HFFc6 (cell line): ENCODE measurements around the gene CST5. TPM values are rescaled to one million over a fixed set of nuclear protein-coding genes. Genes with fewer than 3 reads are reported as not detected.

Experiments used
- DNase-seq: peaks from one replicate; pipeline ENCODE4 v3.0.0-alpha.2; 2018
- H3K27ac Mint-ChIP-seq: 2 replicates; pipeline ENCODE4 v1.8.0; 2020; ENCODE audit warnings: mild to moderate bottlenecking, mixed read lengths
- H3K27me3 Mint-ChIP-seq: 2 replicates; pipeline ENCODE4 v1.8.0; 2021; ENCODE audit warnings: mild to moderate bottlenecking, moderate library complexity, mixed read lengths; ENCODE audit not compliant: insufficient read depth
- H3K36me3 Mint-ChIP-seq: 2 replicates; pipeline ENCODE4 v1.8.0; 2021; ENCODE audit warnings: low read depth, mixed read lengths
- H3K4me1 Mint-ChIP-seq: 2 replicates; pipeline ENCODE4 v1.8.0; 2020; ENCODE audit warnings: low read depth, mixed read lengths
- H3K4me3 Mint-ChIP-seq: 2 replicates; pipeline ENCODE4 v1.8.0; 2020; ENCODE audit warnings: mild to moderate bottlenecking, moderate library complexity, mixed read lengths
- H3K9me3 Mint-ChIP-seq: 2 replicates; pipeline ENCODE4 v1.8.0; 2020; ENCODE audit warnings: mild to moderate bottlenecking, mixed read lengths
- CTCF ChIP-seq: fragments of 200-600 bp; sonication (generic); IDR thresholded peaks from 2 replicates; pipeline ENCODE4 v1.5.0; 2021; ENCODE audit warnings: antibody characterized with exemption, mild to moderate bottlenecking
- total RNA-seq, 6 experiments: library from RNA; stranded (reverse); fragmentation: NEBNext Ultra II Directional; extraction: Animal tissue kit (Norgen Biotek cat#: 25700); gene quantifications; 2 replicates in 1 of 6; 3 replicates in 5 of 6; pipeline ENCODE4 v1.2.3, GENCODE V29; 2021

Gene CST5
- total RNA-seq, 6 experiments from 2014 or later = not detected

GRCh38 chr20:23826541-23827021 is 53.0 kb downstream of the CST5 start, which contains the start of gene CST2:
CST2 (minus strand) TSS chr20:23826729; CDS start chr20:23826660, 69 bp downstream.
- TF ChIP-seq CTCF = no peak
- H3K4me1 Mint-ChIP-seq = peaks cover 16% of the 10 kb centered on the region
- no peak for DNase-seq
- H3K27me3 Mint-ChIP-seq = peaks cover 2% of the 10 kb centered on the region
- H3K27ac Mint-ChIP-seq = no peak within 1 kb of the TSS
- no peaks in the 10 kb centered on the region for H3K36me3 Mint-ChIP-seq
- no peak within 1 kb of the TSS for H3K4me3 Mint-ChIP-seq
- H3K9me3 Mint-ChIP-seq = no peaks in the 10 kb centered on the region; the same call in 1 of the 2 replicates

Other genes starting within 250 kb of the CST5 start
- gene CST3, start 241.8 kb downstream of the CST5 start, total RNA-seq = 100 to 1,000 TPM; 211 to 296 (median 234) TPM
- gene CST4, start 190.7 kb downstream of the CST5 start, total RNA-seq = not detected
- not detected for gene CST1, start 128.8 kb downstream of the CST5 start, total RNA-seq
- gene CST2, start 53.0 kb downstream of the CST5 start, total RNA-seq = not detected
- gene GGTLC1, start 109.0 kb upstream of the CST5 start, total RNA-seq = not detected